Measurements from ENCODE around the gene HIGD1C.

The HIGD1C gene

GRCh38 chr12:51018956-51019355, 66.6 kb downstream of the HIGD1C start:
- Mint-ChIP-seq H3K27ac (no peak overlapping the region), H3K4me3 (no peak overlapping the region), H3K4me1 (peaks cover 26% of the 10 kb centered on the region), H3K27me3 (ENCODE audit: low read depth, poor library complexity) (no peaks in the 10 kb centered on the region), H3K36me3 (ENCODE audit: low read depth) (peaks cover 15% of the 10 kb centered on the region), H3K9me3 (no peaks in the 10 kb centered on the region)
- DNase-seq: no peak
- no peak for TF ChIP-seq CTCF (IDR thresholded peaks at IDR 0.05)

- no peaks in the 10 kb centered on the region for H3K27me3 Mint-ChIP-seq (ENCODE audit: low read depth, poor library complexity)
- H3K9me3 Mint-ChIP-seq: no peaks in the 10 kb centered on the region
- DNase-seq: no peak
- no peak overlapping the region for H3K4me3 Mint-ChIP-seq
- H3K27ac Mint-ChIP-seq: no peak overlapping the region
- TF ChIP-seq CTCF (IDR thresholded peaks at IDR 0.05): no peak
- peaks cover 35% of the 10 kb centered on the region for H3K4me1 Mint-ChIP-seq
- peaks cover 15% of the 10 kb centered on the region for H3K36me3 Mint-ChIP-seq (ENCODE audit: low read depth)
These were observed 67.6 kb downstream of the HIGD1C start for GRCh38 chr12:51019927-51020326.

Data from nephron progenitor cell (in vitro differentiated cells).